OCI-LY1 (cell line): ENCODE data around the gene GPHB5.

Experiments
- H2AFZ ChIP-seq: fragments of 200-600 bp; sonication (generic), shearing (Covaris generic); 2 replicates; pipeline ENCODE4 v1.6.0; 2014; ENCODE audit warnings: antibody characterized with exemption, mild to moderate bottlenecking, low read length
- H3F3A ChIP-seq: fragments of 200-600 bp; sonication (generic), shearing (Covaris generic); 2 replicates; pipeline ENCODE4 v1.6.0; 2014; ENCODE audit warnings: mild to moderate bottlenecking, antibody characterized with exemption, low read length, moderate library complexity; ENCODE audit not compliant: insufficient read depth
- H3K27ac ChIP-seq: fragments of 200-600 bp; sonication (generic); 2 replicates; pipeline ENCODE4 v1.5.1; 2014; ENCODE audit warnings: low read length, mixed run types, mild to moderate bottlenecking, low read depth; ENCODE audit not compliant: poor library complexity, severe bottlenecking
- H3K27me3 ChIP-seq: fragments of 200-600 bp; sonication (generic); 2 replicates; pipeline ENCODE4 v1.6.0; 2014; ENCODE audit warnings: antibody characterized with exemption, mild to moderate bottlenecking, low read length, moderate library complexity; ENCODE audit not compliant: insufficient read depth
- H3K36me3 ChIP-seq: fragments of 200-600 bp; sonication (generic); 2 replicates; pipeline ENCODE4 v1.6.1; 2014; ENCODE audit warnings: mild to moderate bottlenecking, antibody characterized with exemption, low read length, moderate library complexity, mixed read lengths; ENCODE audit not compliant: insufficient read depth
- H3K4me1 ChIP-seq: fragments of 200-600 bp; sonication (generic); 2 replicates; pipeline ENCODE4 v1.5.1; 2014; ENCODE audit warnings: mild to moderate bottlenecking, low read length, moderate library complexity; ENCODE audit not compliant: insufficient read depth, severe bottlenecking
- H3K4me2 ChIP-seq: fragments of 200-600 bp; sonication (generic), shearing (Covaris generic); 2 replicates; pipeline ENCODE4 v1.6.1; 2014; ENCODE audit warnings: low read length
- H3K4me3 ChIP-seq: fragments of 200-600 bp; sonication (generic); 2 replicates; pipeline ENCODE4 v1.5.1; 2014; ENCODE audit warnings: low read length, low read depth, mild to moderate bottlenecking, mixed read lengths; ENCODE audit not compliant: poor library complexity, severe bottlenecking
- H3K79me2 ChIP-seq: fragments of 200-600 bp; shearing (Covaris generic); 2 replicates; pipeline ENCODE4 v1.6.1; 2016; ENCODE audit warnings: mixed run types, low read length, mixed read lengths; ENCODE audit not compliant: insufficient read depth
- H3K9ac ChIP-seq: fragments of 200-600 bp; sonication (generic), shearing (Covaris generic); 2 replicates; pipeline ENCODE4 v1.6.1; 2014; ENCODE audit warnings: mild to moderate bottlenecking, low read length, mixed read lengths
- H3K9me2 ChIP-seq: fragments of 200-600 bp; sonication (generic), shearing (Covaris generic); 2 replicates; pipeline ENCODE4 v1.6.1; 2014; ENCODE audit warnings: low read depth, mild to moderate bottlenecking, low read length, mixed read lengths
- H3K9me3 ChIP-seq: fragments of 200-600 bp; shearing (Covaris generic); 2 replicates; pipeline ENCODE4 v1.6.1; 2014; ENCODE audit warnings: low read length, mixed read lengths
- H4K20me1 ChIP-seq: fragments of 200-600 bp; sonication (generic), shearing (Covaris generic); 2 replicates; pipeline ENCODE4 v1.6.0; 2016; ENCODE audit warnings: mild to moderate bottlenecking, low read length; ENCODE audit not compliant: insufficient read depth
- CTCF ChIP-seq: fragments of 200-600 bp; sonication (generic), shearing (Covaris generic); IDR thresholded peaks from 2 replicates; pipeline ENCODE4 v1.5.1; 2017; ENCODE audit warnings: mild to moderate bottlenecking, antibody characterized with exemption, low read length, moderate library complexity, mixed read lengths
- EZH2 ChIP-seq: fragments of 200-600 bp; sonication (generic), shearing (Covaris generic); IDR thresholded peaks from 2 replicates; pipeline ENCODE4 v1.8.0; 2017; ENCODE audit warnings: borderline replicate concordance, mixed run types, mild to moderate bottlenecking, antibody characterized with exemption, low read length, moderate library complexity, mixed read lengths

Gene GPHB5

GRCh38 chr14:63300854-63301253, 17.9 kb downstream of the GPHB5 start:
- Histone ChIP-seq H4K20me1 (no peaks in the 10 kb centered on the region), H3K4me1 (no peaks in the 10 kb centered on the region), H3K9ac (no peak overlapping the region), H3K9me3 (no peaks in the 10 kb centered on the region), H3K4me2 (no peak overlapping the region), H3K27ac (no peak overlapping the region), H3K79me2 (no peaks in the 10 kb centered on the region), H3K27me3 (0 out of 2 replicates have a peak, but pooled peaks cover 3% of the 10 kb centered on the region), H3K9me2 (no peaks in the 10 kb centered on the region), H2AFZ (no peak overlapping the region), H3F3A (no peaks in the 10 kb centered on the region), H3K36me3 (no peaks in the 10 kb centered on the region), H3K4me3 (no peak overlapping the region)
- TF ChIP-seq EZH2: no peak
- no peak for TF ChIP-seq CTCF

GRCh38 chr14:63299351-63300110, 19.2 kb downstream of the GPHB5 start:
- Histone ChIP-seq H3K9ac (no peak overlapping the region), H3K27me3 (0 out of 2 replicates have a peak, but pooled peaks cover 3% of the 10 kb centered on the region), H3K36me3 (no peaks in the 10 kb centered on the region), H3K9me2 (no peaks in the 10 kb centered on the region), H3K27ac (no peak overlapping the region), H3K4me3 (no peak overlapping the region), H4K20me1 (no peaks in the 10 kb centered on the region), H3K4me1 (no peaks in the 10 kb centered on the region), H3K9me3 (no peaks in the 10 kb centered on the region), H3K79me2 (no peaks in the 10 kb centered on the region), H3F3A (no peaks in the 10 kb centered on the region), H3K4me2 (no peak overlapping the region), H2AFZ (no peak overlapping the region)
- no peak for TF ChIP-seq CTCF
- no peak for TF ChIP-seq EZH2

DNA sequence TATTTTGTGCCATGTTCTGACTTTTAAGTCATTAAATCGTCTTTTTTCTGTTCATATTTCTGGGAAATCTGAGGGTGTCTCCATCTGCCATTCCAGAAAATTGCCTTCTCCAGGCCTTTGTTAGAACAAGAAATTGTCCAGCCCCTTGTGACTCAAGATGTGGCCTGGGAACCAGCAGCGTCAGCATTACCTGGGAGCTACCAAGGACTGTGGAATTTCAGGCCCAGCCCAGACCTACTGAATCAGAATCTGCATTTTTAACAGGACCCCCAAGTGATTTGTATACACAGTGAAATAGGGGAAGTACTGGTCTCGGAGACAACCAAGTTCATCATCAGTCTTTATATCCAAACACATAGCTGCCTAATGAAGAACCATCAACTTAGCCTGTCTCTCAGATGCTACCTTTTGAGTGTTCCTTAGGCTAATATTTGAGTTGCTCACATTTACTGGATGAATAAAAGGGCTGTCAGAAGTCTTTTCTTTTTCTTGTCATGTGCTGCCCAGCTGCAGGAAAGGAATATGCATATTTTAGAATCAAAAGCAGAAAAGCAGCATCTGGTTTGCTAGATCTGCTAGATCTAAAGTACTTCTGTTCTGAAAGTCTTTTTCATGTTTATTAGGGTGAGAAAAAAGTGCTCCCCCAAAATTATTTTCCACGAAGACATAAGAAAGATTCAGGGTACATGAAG, 21.2 kb downstream of the GPHB5 start:
- no peaks in the 10 kb centered on the region for H3K4me1 ChIP-seq
- no peaks in the 10 kb centered on the region for H4K20me1 ChIP-seq
- TF ChIP-seq CTCF (no peak), EZH2 (no peak)

More for the DNA sequence above, 21.2 kb downstream of the GPHB5 start:
- H3K4me3 ChIP-seq: no peak overlapping the region
- 0 out of 2 replicates have a peak, but pooled peaks cover 3% of the 10 kb centered on the region for H3K27me3 ChIP-seq
- no peaks in the 10 kb centered on the region for H3K36me3 ChIP-seq
- no peak overlapping the region for H3K9ac ChIP-seq
- H3F3A ChIP-seq: no peaks in the 10 kb centered on the region
- H3K4me2 ChIP-seq: no peak overlapping the region
- no peak overlapping the region for H2AFZ ChIP-seq
- no peaks in the 10 kb centered on the region for H3K79me2 ChIP-seq
- H3K9me2 ChIP-seq: no peaks in the 10 kb centered on the region
- H3K9me3 ChIP-seq: no peaks in the 10 kb centered on the region
- no peak overlapping the region for H3K27ac ChIP-seq
